Coronary artery (tissue), 2 donors: ENCODE results near the gene SERAC1.

Experiments used
- DNase-seq: peaks from one replicate; pipeline ENCODE4 v3.0.0-alpha.2; 2017; ENCODE audit warnings: low spot score
- H3K27ac ChIP-seq, 2 donors: fragments of 200-600 bp; sonication (generic); one replicate each; pipeline ENCODE4 v1.5.1; 2016 to 2019
- H3K4me3 ChIP-seq: fragments of 200-600 bp; sonication (generic); 2 replicates; pipeline ENCODE4 v1.5.1; 2016; ENCODE audit warnings: mild to moderate bottlenecking, moderate library complexity
- CTCF ChIP-seq: fragments of 200-600 bp; sonication (generic); IDR thresholded peaks from one replicate; pipeline ENCODE4 v1.5.1; 2019; ENCODE audit warnings: antibody characterized with exemption

SERAC1 gene

GRCh38 chr6:158070513-158070912 lies 97.5 kb downstream of the SERAC1 start:
- TF ChIP-seq CTCF: no peak
- no peak for DNase-seq
- Histone ChIP-seq H3K27ac (peak overlapping the region in 1 of 2 donors; percentile 42), H3K4me3 (no peak overlapping the region)

- Histone ChIP-seq H3K27ac (peak overlapping the region in 1 of 2 donors; percentile 64), H3K4me3 (no peak overlapping the region)
- no peak for TF ChIP-seq CTCF
- DNase-seq: no peak
Observed at GRCh38 chr6:158069800-158070195, 98.3 kb downstream of the SERAC1 start.

GRCh38 chr6:158068893-158069799 lies 98.9 kb downstream of the SERAC1 start:
- no peak for TF ChIP-seq CTCF
- no peak overlapping the region for H3K4me3 ChIP-seq
- peak overlapping the region; percentile 64 to 69 for H3K27ac ChIP-seq
- DNase-seq: peak; percentile 76

- TF ChIP-seq CTCF: no peak
- Histone ChIP-seq H3K27ac (peak overlapping the region; percentile 64 to 69), H3K4me3 (no peak overlapping the region)
- no peak for DNase-seq
Observed at GRCh38 chr6:158068156-158068892, 99.7 kb downstream of the SERAC1 start.

- H3K27ac ChIP-seq: no peak overlapping the region
- H3K4me3 ChIP-seq: no peak overlapping the region
- DNase-seq: no peak
- no peak for TF ChIP-seq CTCF
Observed at GRCh38 chr6:158067436-158068015, 100.5 kb downstream of the SERAC1 start.

- no peak for DNase-seq
- Histone ChIP-seq H3K27ac (no peak overlapping the region), H3K4me3 (no peak overlapping the region)
- no peak for TF ChIP-seq CTCF
Observed at GRCh38 chr6:158066136-158066781, 101.8 kb downstream of the SERAC1 start.
